Large intestine (tissue), 3 donors: ENCODE results near the gene CD1C. TPM values are rescaled to one million over a fixed set of nuclear protein-coding genes. Genes with fewer than 3 reads are reported as not detected.
"Not testable (repeated sequence)": the region's sequence is repeated elsewhere in the genome, so short reads cannot be mapped to it uniquely, and the experiment has no call there.

Experiments used
- DNase-seq, 2 donors: peaks; one replicate each; pipeline versions ENCODE4 v3.0.0 to v3.0.0-alpha.2; 2013
- H3K27ac ChIP-seq: one replicate; pipeline ENCODE4 v1.5.1; 2013; ENCODE audit warnings: low read length
- H3K27me3 ChIP-seq: 2 replicates; pipeline ENCODE4 v1.6.1; 2013; ENCODE audit warnings: low read length; ENCODE audit not compliant: control insufficient read depth, insufficient read depth
- H3K36me3 ChIP-seq: 2 replicates; pipeline ENCODE4 v1.6.1; 2013; ENCODE audit warnings: low read length; ENCODE audit not compliant: control insufficient read depth, insufficient read depth
- H3K4me1 ChIP-seq: one replicate; pipeline ENCODE4 v1.6.1; 2013; ENCODE audit warnings: low read length; ENCODE audit not compliant: control insufficient read depth, insufficient read depth
- H3K4me3 ChIP-seq: one replicate; pipeline ENCODE4 v1.5.1; 2013; ENCODE audit warnings: low read length
- H3K9me3 ChIP-seq: one replicate; pipeline ENCODE4 v1.6.1; 2013; ENCODE audit warnings: mild to moderate bottlenecking, low read depth, low read length, moderate library complexity; ENCODE audit not compliant: control insufficient read depth
- WGBS: methylation state at CpG from one replicate; pipeline ENCODE4 v1.1.5; 2013; ENCODE audit warnings: low lambda C conversion rate; ENCODE audit not compliant: insufficient coverage; 5-methylcytosine and 5-hydroxymethylcytosine counted together
- polyA plus RNA-seq: library from polyadenylated mRNA; unstranded; fragments of 120-200 nt; gene quantifications from one replicate; pipeline ENCODE4 v1.2.1, GENCODE V29; 2013

Gene CD1C
- polyA plus RNA-seq, 1 donor, result 0.63 TPM

DNA sequence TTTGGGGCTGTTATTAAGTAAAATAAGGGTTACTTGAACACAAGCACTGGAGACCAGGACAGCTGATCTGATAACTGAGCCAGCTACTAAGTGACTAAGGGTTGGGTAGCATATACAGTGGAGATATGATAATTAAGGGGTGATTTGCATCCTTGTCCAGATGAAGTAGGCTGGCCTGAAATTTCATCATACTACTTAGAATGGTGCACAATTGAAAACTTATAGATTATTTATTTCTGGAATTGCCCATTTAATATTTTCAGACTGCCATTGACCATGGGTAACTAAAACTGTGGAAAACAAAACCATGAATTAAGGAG lies 45.5 kb downstream of the CD1C start:
- Histone ChIP-seq H3K9me3 (no peaks in the 10 kb centered on the region), H3K27me3 (no peaks in the 10 kb centered on the region), H3K4me1 (no peaks in the 10 kb centered on the region), H3K27ac (no peak overlapping the region), H3K36me3 (no peaks in the 10 kb centered on the region), H3K4me3 (no peak overlapping the region)
- no peak for DNase-seq

DNA sequence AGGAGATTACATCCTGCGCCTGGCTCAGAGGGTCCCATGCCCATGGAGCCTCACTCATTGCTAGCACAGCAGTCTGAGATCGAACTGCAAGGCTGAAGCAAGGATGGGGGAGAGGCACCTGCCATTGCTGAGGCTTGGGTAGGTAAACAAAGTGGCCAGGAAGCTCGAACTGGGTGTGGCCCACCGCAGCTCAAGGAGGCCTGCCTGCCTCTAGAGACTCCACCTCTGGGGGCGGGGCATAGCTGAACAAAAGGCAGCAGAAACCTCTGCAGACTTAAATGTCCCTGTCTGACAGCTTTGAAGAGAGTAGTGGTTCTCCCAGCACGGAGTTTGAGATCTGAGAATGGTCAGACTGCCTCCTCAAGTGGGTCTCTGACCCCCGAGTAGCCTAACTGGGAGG lies 46.7 kb downstream of the CD1C start:
- H3K27me3 ChIP-seq, DNase-seq, H3K9me3 ChIP-seq, H3K4me3 ChIP-seq, H3K4me1 ChIP-seq, H3K36me3 ChIP-seq, H3K27ac ChIP-seq: not testable (repeated sequence)
- no CpG with 5 or more reads among the region's 7 CpGs for WGBS

Other genes starting within 250 kb of the CD1C start
- 5.7 TPM for gene CD1D, start 109.0 kb upstream of the CD1C start, polyA plus RNA-seq
- not detected for gene CD1A, start 35.5 kb upstream of the CD1C start, polyA plus RNA-seq
- not detected for gene CD1B, start 41.6 kb downstream of the CD1C start, polyA plus RNA-seq
- gene CD1E, start 64.0 kb downstream of the CD1C start, polyA plus RNA-seq, result 0.34 TPM
- not detected for gene OR10T2, start 109.5 kb downstream of the CD1C start, polyA plus RNA-seq
- gene OR10K2, start 136.3 kb downstream of the CD1C start, polyA plus RNA-seq, result not detected
- gene OR10K1, start 171.9 kb downstream of the CD1C start, polyA plus RNA-seq, result not detected
- gene OR10R2, start 182.3 kb downstream of the CD1C start, polyA plus RNA-seq, result not detected